Liver (tissue), 3 donors: ENCODE results near the gene GRSF1.

Experiments
- CTCF ChIP-seq: fragments of 150-350 bp; IDR thresholded peaks from 2 replicates; pipeline ENCODE4 v1.5.1; 2017; ENCODE audit warnings: improper control_type of control experiment, low read depth, low read length; ENCODE audit not compliant: missing input control
- GABPA ChIP-seq, 2 donors: IDR thresholded peaks in 1 of 2; conservative IDR thresholded peaks in 1 of 2; 2 replicates each; pipeline ENCODE4 v1.6.1; 2016; ENCODE audit warnings: antibody characterized with exemption in 2 of 2, mild to moderate bottlenecking in 1 of 2, moderate library complexity in 1 of 2
- HNF4G ChIP-seq: IDR thresholded peaks from 2 replicates; pipeline ENCODE4 v1.6.1; 2016; ENCODE audit warnings: antibody characterized with exemption
- JUND ChIP-seq, 2 donors: IDR thresholded peaks; 2 replicates each; pipeline ENCODE4 v1.6.1; 2016; ENCODE audit warnings: antibody characterized with exemption in 2 of 2
- MAX ChIP-seq: IDR thresholded peaks from 2 replicates; pipeline ENCODE4 v1.6.1; 2016; ENCODE audit warnings: antibody characterized with exemption
- RAD21 ChIP-seq, 2 donors: IDR thresholded peaks; 2 replicates each; pipeline ENCODE4 v1.6.1; 2016; ENCODE audit warnings: antibody characterized with exemption in 2 of 2, mild to moderate bottlenecking in 2 of 2
- REST ChIP-seq: IDR thresholded peaks from 2 replicates; pipeline ENCODE4 v1.6.1; 2016; ENCODE audit warnings: antibody characterized with exemption, mild to moderate bottlenecking
- TAF1 ChIP-seq: conservative IDR thresholded peaks from 2 replicates; pipeline ENCODE4 v1.6.1; 2016; ENCODE audit warnings: antibody characterized with exemption, mild to moderate bottlenecking
- YY1 ChIP-seq: IDR thresholded peaks from 2 replicates; pipeline ENCODE4 v1.6.1; 2016; ENCODE audit warnings: antibody characterized with exemption, mild to moderate bottlenecking
- ZBTB33 ChIP-seq: IDR thresholded peaks from 2 replicates; pipeline ENCODE4 v1.6.1; 2016; ENCODE audit warnings: antibody characterized with exemption
- donor health status: healthy.
- donor health status: healthy.

GRCh38 chr4:70885174-70885573 is 45.5 kb upstream of the GRSF1 start:
- no peak for TF ChIP-seq CTCF
- TF ChIP-seq REST = no peak
- no peak for TF ChIP-seq ZBTB33
- no peak for TF ChIP-seq GABPA (IDR thresholded peaks at IDR 0.05 in 1 of 2, conservative IDR thresholded peaks at IDR 0.05 in 1 of 2)
- no peak for TF ChIP-seq TAF1
- no peak for TF ChIP-seq YY1
- TF ChIP-seq MAX = no peak
- no peak for TF ChIP-seq JUND (IDR thresholded peaks at IDR 0.05)
- TF ChIP-seq HNF4G = no peak
- TF ChIP-seq RAD21 (IDR thresholded peaks at IDR 0.05) = peak; percentile 11 to 29
